Esophagus squamous epithelium (tissue), 5 donors: Measurements from ENCODE around the gene CTIF. TPM values are rescaled to one million over a fixed set of nuclear protein-coding genes. Genes with fewer than 3 reads are reported as not detected.

ENCODE experiments used
- DNase-seq: peaks from one replicate; lab custom pipeline; 2025; lab: John Stamatoyannopoulos, UW
- H3K27ac ChIP-seq, 4 donors: fragments of 200-600 bp; sonication (generic); one replicate each; pipeline ENCODE4 v1.5.1; 2016 to 2019; ENCODE audit warnings: mild to moderate bottlenecking in 1 of 4
- H3K27me3 ChIP-seq, 4 donors: fragments of 200-600 bp; sonication (generic); 1 replicate in 3 of 4; 2 replicates in 1 of 4; pipeline versions ENCODE4 v1.5.1 to v1.6.0; 2017 to 2021; ENCODE audit warnings: antibody characterized with exemption in 1 of 4
- H3K36me3 ChIP-seq, 3 donors: fragments of 200-600 bp; sonication (generic); one replicate each; pipeline ENCODE4 v1.5.1; 2016 to 2019
- H3K4me1 ChIP-seq, 3 donors: fragments of 200-600 bp; sonication (generic); one replicate each; pipeline ENCODE4 v1.5.1; 2017 to 2019
- H3K4me3 ChIP-seq, 4 donors: fragments of 200-600 bp; sonication (generic); 1 replicate in 3 of 4; 2 replicates in 1 of 4; pipeline ENCODE4 v1.5.1; 2016 to 2019; ENCODE audit warnings: mild to moderate bottlenecking in 2 of 4, moderate library complexity in 1 of 4
- H3K9me3 ChIP-seq, 3 donors: fragments of 200-600 bp; sonication (generic); one replicate each; pipeline ENCODE4 v1.5.1; 2016 to 2019
- CTCF ChIP-seq, 6 experiments: fragments of 450-650 bp in 4 of 6; fragments of 200-600 bp in 2 of 6; sonication (generic) in 2 of 6; IDR thresholded peaks; one replicate each; pipeline ENCODE4 v1.5.1; 2016 to 2019; ENCODE audit warnings: antibody characterized with exemption in 6 of 6, mild to moderate bottlenecking in 4 of 6, moderate library complexity in 4 of 6
- POLR2A ChIP-seq, 4 donors: fragments of 450-650 bp; IDR thresholded peaks; one replicate each; pipeline ENCODE4 v1.6.1; 2017; ENCODE audit warnings: antibody characterized with exemption in 4 of 4, mild to moderate bottlenecking in 4 of 4, moderate library complexity in 3 of 4
- WGBS, 2 donors: methylation state at CpG; one replicate each; pipeline ENCODE4 v1.1.5; 2018; 5-methylcytosine and 5-hydroxymethylcytosine counted together
- intact Hi-C: fragments of 100-400 bp; cut with DNase I; formaldehyde crosslinking; loops from one replicate; pipeline ENCODE4 v1.15.0; 2022
- total RNA-seq, 4 donors: library from RNA; depleted of rRNA; stranded (reverse); fragments of >200 nt; gene quantifications; one replicate each; pipeline ENCODE4 v1.1.0, GENCODE V29; 2016
- donor health status: DM: yes; HTN: yes; CAD: no.

CTIF gene
- total RNA-seq, 4 donors from 2014 or later, result 4.7 to 24.2 (median 10.2) TPM

GRCh38 chr18:48777744-48778116, 238.9 kb downstream of the CTIF start:
- 81 to 85% methylated on average over 2 to 7 of the region's 8 CpGs for WGBS, 2 donors
- TF ChIP-seq POLR2A (IDR thresholded peaks at IDR 0.05) (no peak), CTCF (IDR thresholded peaks at IDR 0.05) (peak in 1 of 6 experiments; percentile 5)
- Histone ChIP-seq H3K9me3 (no peaks in the 10 kb centered on the region), H3K36me3 (peaks cover 0 to 28% (median 0%) of the 10 kb centered on the region in 3 donors), H3K27me3 (no peaks in the 10 kb centered on the region), H3K4me3 (no peak overlapping the region), H3K4me1 (peaks cover 26 to 53% (median 42%) of the 10 kb centered on the region in 3 donors), H3K27ac (peak overlapping the region in 1 of 4 donors; percentile 37)
- intact Hi-C loops, result no loop called here
- no peak for DNase-seq

DNA sequence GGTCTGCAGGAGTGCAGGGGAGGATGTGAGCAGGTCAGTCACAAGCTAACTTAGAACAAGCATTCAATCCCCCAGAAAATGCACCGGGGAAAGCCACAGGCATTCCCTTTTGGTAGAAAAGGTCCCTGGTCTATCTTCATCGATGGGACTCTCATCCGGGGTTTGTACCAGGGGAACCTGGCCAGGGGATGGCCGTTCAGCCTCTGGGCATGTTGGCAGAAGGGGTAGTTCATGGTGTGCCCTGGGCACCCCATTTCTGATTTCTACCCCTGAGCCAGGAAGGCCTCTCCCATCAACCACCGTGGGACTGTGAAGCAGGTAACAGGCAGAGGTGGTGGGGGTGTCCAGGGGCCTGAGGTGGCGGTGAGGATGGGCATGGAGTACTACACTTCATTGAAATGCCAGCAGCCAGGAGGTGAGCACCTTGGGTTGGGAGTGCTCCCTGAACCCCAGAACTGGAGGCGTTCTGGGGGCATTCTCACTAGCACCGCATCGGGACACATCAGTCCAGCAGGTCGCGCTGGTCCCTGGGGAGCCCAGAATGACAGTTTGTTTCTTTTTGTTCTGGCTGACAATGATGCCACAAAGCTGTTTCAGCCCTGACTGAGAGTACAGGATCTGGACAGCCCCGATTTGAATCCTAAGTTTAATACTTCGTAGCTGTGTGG, 239.6 kb downstream of the CTIF start:
- 86 to 92% methylated on average over 3 to 9 of the region's 13 CpGs for WGBS, 2 donors
- Histone ChIP-seq H3K9me3 (no peaks in the 10 kb centered on the region), H3K4me3 (no peak overlapping the region), H3K4me1 (peaks cover 26 to 57% (median 43%) of the 10 kb centered on the region in 3 donors), H3K27me3 (no peaks in the 10 kb centered on the region), H3K36me3 (peaks cover 0 to 28% (median 0%) of the 10 kb centered on the region in 3 donors), H3K27ac (peak overlapping the region in 1 of 4 donors; percentile 84)
- no peak for TF ChIP-seq CTCF (IDR thresholded peaks at IDR 0.05)
- TF ChIP-seq POLR2A (IDR thresholded peaks at IDR 0.05), result no peak
- DNase-seq, result no peak
- intact Hi-C loops, result no loop called here

DNA sequence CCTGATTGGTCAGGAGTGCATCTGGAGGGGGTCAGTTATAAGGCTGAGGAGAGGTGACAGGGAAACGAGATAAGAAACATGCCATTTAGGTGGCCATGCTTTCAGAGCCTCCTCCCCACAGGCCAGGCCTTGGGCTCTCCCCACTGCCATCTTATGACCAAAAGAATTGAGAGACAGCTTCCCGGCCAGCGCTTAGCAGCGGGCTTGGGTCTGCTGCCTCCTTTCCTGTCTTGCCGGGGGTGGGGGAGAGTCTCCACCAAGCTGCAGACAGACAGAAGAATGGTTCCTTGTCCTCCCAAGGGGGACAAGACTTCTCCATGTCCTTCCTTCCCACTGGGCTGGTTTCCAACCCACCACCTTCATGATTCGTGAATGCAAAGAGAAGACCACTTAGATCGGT, 240.6 kb downstream of the CTIF start:
- Histone ChIP-seq H3K27ac (peak overlapping the region in 2 of 4 donors; percentile 28 to 84), H3K9me3 (no peaks in the 10 kb centered on the region), H3K4me3 (no peak overlapping the region), H3K4me1 (peaks cover 26 to 62% (median 43%) of the 10 kb centered on the region in 3 donors), H3K36me3 (peaks cover 0 to 21% (median 0%) of the 10 kb centered on the region in 3 donors), H3K27me3 (no peaks in the 10 kb centered on the region)
- intact Hi-C loops, result no loop called here
- TF ChIP-seq POLR2A (IDR thresholded peaks at IDR 0.05) (no peak), CTCF (IDR thresholded peaks at IDR 0.05) (no peak)
- DNase-seq, result no peak
- whole genome bisulfite sequencing, 2 donors, result 85 to 88% methylated on average over 3 to 7 of the region's 7 CpGs

GRCh38 chr18:48780201-48780912, 241.5 kb downstream of the CTIF start:
- peaks cover 26 to 63% (median 43%) of the 10 kb centered on the region in 3 donors for H3K4me1 ChIP-seq
- H3K27me3 ChIP-seq, result no peaks in the 10 kb centered on the region
- TF ChIP-seq CTCF (IDR thresholded peaks at IDR 0.05) (no peak), POLR2A (IDR thresholded peaks at IDR 0.05) (no peak)
- H3K4me3 ChIP-seq, result no peak overlapping the region
- WGBS, 2 donors, result 63 to 74% methylated on average over 6 to 16 of the region's 17 CpGs
- peaks cover 0 to 16% (median 0%) of the 10 kb centered on the region in 3 donors for H3K36me3 ChIP-seq
- DNase-seq, result no peak
- intact Hi-C loops, result no loop called here
- H3K9me3 ChIP-seq, result no peaks in the 10 kb centered on the region
- peak overlapping the region; percentile 54 to 84 (median 80) for H3K27ac ChIP-seq

DNA sequence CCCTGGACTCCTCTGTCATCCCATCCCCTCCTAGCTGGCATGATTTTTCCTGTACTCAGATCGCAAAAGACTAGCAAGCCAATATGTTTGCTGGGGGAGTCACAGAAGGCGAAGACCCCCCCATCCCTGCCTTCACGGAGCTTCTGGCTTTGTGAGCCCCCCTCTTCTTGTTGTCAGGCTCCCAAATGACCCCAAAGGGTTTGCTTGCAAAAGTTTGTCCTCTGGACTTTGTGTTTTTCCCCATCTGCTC, 242.0 kb downstream of the CTIF start:
- Histone ChIP-seq H3K36me3 (peaks cover 0 to 16% (median 0%) of the 10 kb centered on the region in 3 donors), H3K27ac (peak overlapping the region; percentile 54 to 84 (median 80)), H3K4me1 (peaks cover 26 to 63% (median 43%) of the 10 kb centered on the region in 3 donors), H3K27me3 (no peaks in the 10 kb centered on the region), H3K9me3 (no peaks in the 10 kb centered on the region), H3K4me3 (peak overlapping the region in 2 of 4 donors; percentile 12 to 42)
- 66 to 81% methylated on average over 3 of the region's 3 CpGs for WGBS, 2 donors
- TF ChIP-seq CTCF (IDR thresholded peaks at IDR 0.05) (no peak), POLR2A (IDR thresholded peaks at IDR 0.05) (no peak)
- intact Hi-C loops, result no loop called here
- no peak for DNase-seq
